A549 (cell line): ENCODE results near the gene ARMC7.

ENCODE experiments used
- CTCF ChIP-seq: fragments of >200 bp; sonication (Bioruptor Twin); formaldehyde crosslinking; IDR thresholded peaks from 3 replicates; pipeline ENCODE4 v1.5.1; 2016
- ESRRA ChIP-seq: fragments of 150-350 bp; IDR thresholded peaks from 2 replicates; pipeline ENCODE4 v1.6.1; 2014; ENCODE audit warnings: mild to moderate bottlenecking, low read length, borderline replicate concordance
- KDM5A ChIP-seq: fragments of 200-600 bp; sonication (generic); IDR thresholded peaks from 2 replicates; pipeline ENCODE4 v1.6.1; 2016; ENCODE audit warnings: antibody characterized with exemption, mild to moderate bottlenecking
- NFE2L2 ChIP-seq: fragments of 150-350 bp; conservative IDR thresholded peaks from 2 replicates; pipeline ENCODE4 v1.6.1; 2014; ENCODE audit warnings: low read length
- RCOR1 ChIP-seq: fragments of 150-350 bp; IDR thresholded peaks from 2 replicates; pipeline ENCODE4 v1.6.1; 2014; ENCODE audit warnings: antibody characterized with exemption, low read length, low read depth
- REST ChIP-seq: fragments of 200-600 bp; sonication (generic); IDR thresholded peaks from 2 replicates; pipeline ENCODE4 v1.6.1; 2016; ENCODE audit warnings: antibody characterized with exemption, mild to moderate bottlenecking, moderate library complexity
- RFX5 ChIP-seq: fragments of 450-650 bp; IDR thresholded peaks from 2 replicates; pipeline ENCODE4 v1.7.1; 2014; ENCODE audit warnings: antibody characterized with exemption, mild to moderate bottlenecking, moderate library complexity
- SMC3 ChIP-seq: fragments of >200 bp; sonication (Bioruptor Twin); formaldehyde crosslinking; IDR thresholded peaks from 3 replicates; pipeline ENCODE4 v1.6.1; 2018; ENCODE audit warnings: inconsistent platforms
- SREBF2 ChIP-seq: fragments of 450-650 bp; IDR thresholded peaks from 2 replicates; pipeline ENCODE4 v1.6.1; 2014; ENCODE audit warnings: mild to moderate bottlenecking, moderate library complexity

GRCh38 chr17:75155191-75155601 is 45.4 kb downstream of the ARMC7 start:
- TF ChIP-seq NFE2L2 (no peak), CTCF (no peak), RCOR1 (no peak), SREBF2 (no peak), SMC3 (no peak), KDM5A (no peak), REST (no peak), ESRRA (no peak), RFX5 (no peak)
